ENCODE results near the gene MAMDC4. TPM values are rescaled to one million over a fixed set of nuclear protein-coding genes. Genes with fewer than 3 reads are reported as not detected.
"Not testable (repeated sequence)": the region's sequence is repeated elsewhere in the genome, so short reads cannot be mapped to it uniquely, and the experiment has no call there.

MAMDC4 gene
- total RNA-seq, 1 donor from 2014 or later = 20.6 TPM

- Mint-ChIP-seq H3K36me3 (ENCODE audit: low read depth) (no peaks in the 10 kb centered on the region), H3K27me3 (ENCODE audit: low read depth) (peaks cover 3% of the 10 kb centered on the region), H3K27ac (ENCODE audit: unreplicated experiment) (no peak overlapping the region), H3K9me3 (no peaks in the 10 kb centered on the region), H3K4me1 (no peaks in the 10 kb centered on the region), H3K4me3 (no peak overlapping the region)
- no peak for DNase-seq (ENCODE audit: low read depth, low spot score)
- TF ChIP-seq CTCF (conservative IDR thresholded peaks at IDR 0.05) = no peak
These were observed 19.6 kb upstream of the MAMDC4 start for GRCh38 chr9:136832581-136832980.

GRCh38 chr9:136833381-136834048 lies 18.6 kb upstream of the MAMDC4 start:
- H3K27ac Mint-ChIP-seq (ENCODE audit: unreplicated experiment); H3K27me3 Mint-ChIP-seq (ENCODE audit: low read depth); DNase-seq (ENCODE audit: low read depth, low spot score); H3K9me3 Mint-ChIP-seq; H3K36me3 Mint-ChIP-seq (ENCODE audit: low read depth); H3K4me1 Mint-ChIP-seq: not testable (repeated sequence)
- H3K4me3 Mint-ChIP-seq = peak overlapping the region; percentile 60

GRCh38 chr9:136835162-136835931 lies 16.8 kb upstream of the MAMDC4 start:
- peak overlapping the region; percentile 49 for H3K4me3 Mint-ChIP-seq
- peaks cover 7% of the 10 kb centered on the region for H3K27me3 Mint-ChIP-seq (ENCODE audit: low read depth)
- no peaks in the 10 kb centered on the region for H3K9me3 Mint-ChIP-seq
- no peak for TF ChIP-seq CTCF (conservative IDR thresholded peaks at IDR 0.05)
- no peak overlapping the region for H3K27ac Mint-ChIP-seq (ENCODE audit: unreplicated experiment)
- H3K4me1 Mint-ChIP-seq = peaks cover 6% of the 10 kb centered on the region
- H3K36me3 Mint-ChIP-seq (ENCODE audit: low read depth) = peaks cover 4% of the 10 kb centered on the region
- DNase-seq (ENCODE audit: low read depth, low spot score) = no peak

- peaks cover 4% of the 10 kb centered on the region for H3K36me3 Mint-ChIP-seq (ENCODE audit: low read depth)
- peaks cover 9% of the 10 kb centered on the region for H3K4me1 Mint-ChIP-seq
- peak overlapping the region; percentile 19 for H3K4me3 Mint-ChIP-seq
- no peaks in the 10 kb centered on the region for H3K9me3 Mint-ChIP-seq
- H3K27me3 Mint-ChIP-seq (ENCODE audit: low read depth) = peaks cover 10% of the 10 kb centered on the region
- TF ChIP-seq CTCF (conservative IDR thresholded peaks at IDR 0.05) = no peak
- no peak for DNase-seq (ENCODE audit: low read depth, low spot score)
- H3K27ac Mint-ChIP-seq (ENCODE audit: unreplicated experiment) = no peak overlapping the region
These were observed 15.9 kb upstream of the MAMDC4 start for GRCh38 chr9:136835932-136836904.

GRCh38 chr9:136837146-136837855 lies 14.8 kb upstream of the MAMDC4 start:
- H3K27ac Mint-ChIP-seq (ENCODE audit: unreplicated experiment) = no peak overlapping the region
- peaks cover 17% of the 10 kb centered on the region for H3K4me1 Mint-ChIP-seq
- H3K27me3 Mint-ChIP-seq (ENCODE audit: low read depth) = peaks cover 18% of the 10 kb centered on the region
- H3K4me3 Mint-ChIP-seq = no peak overlapping the region
- peaks cover 4% of the 10 kb centered on the region for H3K36me3 Mint-ChIP-seq (ENCODE audit: low read depth)
- TF ChIP-seq CTCF (conservative IDR thresholded peaks at IDR 0.05) = no peak
- H3K9me3 Mint-ChIP-seq = no peaks in the 10 kb centered on the region
- no peak for DNase-seq (ENCODE audit: low read depth, low spot score)

GRCh38 chr9:136837856-136838277 lies 14.3 kb upstream of the MAMDC4 start:
- H3K27ac Mint-ChIP-seq (ENCODE audit: unreplicated experiment); DNase-seq (ENCODE audit: low read depth, low spot score); H3K36me3 Mint-ChIP-seq (ENCODE audit: low read depth); H3K4me3 Mint-ChIP-seq; H3K9me3 Mint-ChIP-seq: not testable (repeated sequence)
- H3K4me1 Mint-ChIP-seq = peaks cover 19% of the 10 kb centered on the region
- H3K27me3 Mint-ChIP-seq (ENCODE audit: low read depth) = peaks cover 20% of the 10 kb centered on the region

Measured in neural crest cell (in vitro differentiated cells).